Activated naive CD4-positive, alpha-beta T cell treated with anti-CD3 and anti-CD28 coated beads, Interleukin-2, amount 10 ng/mL, durations not matched to agents 7 days and 5 days (primary cell): ENCODE results near the gene JMJD8.

ENCODE experiments used
- CTCF ChIA-PET: fragments of 350-600 bp; sonication (Branson Sonifier 250); formaldehyde crosslinking; loops from one replicate; lab custom pipeline; 2021; ENCODE audit warnings: antibody characterized with exemption; lab: Charles Lee
- DNase-seq: peaks from one replicate; pipeline ENCODE4 v3.0.0-alpha.2; 2020
- H3K27ac Mint-ChIP-seq: one replicate; pipeline ENCODE4 v1.8.0; 2021; ENCODE audit warnings: mild to moderate bottlenecking, moderate library complexity, mixed read lengths
- H3K27me3 Mint-ChIP-seq: one replicate; pipeline ENCODE4 v1.8.0; 2021; ENCODE audit warnings: mild to moderate bottlenecking, mixed read lengths
- H3K36me3 Mint-ChIP-seq: one replicate; pipeline ENCODE4 v1.8.0; 2021; ENCODE audit warnings: mixed read lengths
- H3K4me1 Mint-ChIP-seq: one replicate; pipeline ENCODE4 v1.8.0; 2021; ENCODE audit warnings: mixed read lengths
- H3K4me3 Mint-ChIP-seq: one replicate; pipeline ENCODE4 v1.8.0; 2021; ENCODE audit warnings: mild to moderate bottlenecking, moderate library complexity, mixed read lengths
- H3K9me3 Mint-ChIP-seq: one replicate; pipeline ENCODE4 v1.8.0; 2021; ENCODE audit warnings: mixed read lengths

The JMJD8 gene

GRCh38 chr16:684071-684794, at the start of gene JMJD8:
TSS of gene JMJD8 (minus strand) at chr16:684334. CDS start at chr16:684319, 15 bp downstream.
- peaks cover 22% of the 10 kb centered on the region for H3K36me3 Mint-ChIP-seq
- peak within 1 kb of the TSS; percentile 74 for H3K4me3 Mint-ChIP-seq
- no peaks in the 10 kb centered on the region for H3K9me3 Mint-ChIP-seq
- peaks cover 38% of the 10 kb centered on the region for H3K4me1 Mint-ChIP-seq
- DNase-seq, result peak; percentile 98
- H3K27me3 Mint-ChIP-seq, result no peaks in the 10 kb centered on the region
- CTCF ChIA-PET, result no interaction called here
- H3K27ac Mint-ChIP-seq, result peak within 1 kb of the TSS; percentile 68

DNA sequence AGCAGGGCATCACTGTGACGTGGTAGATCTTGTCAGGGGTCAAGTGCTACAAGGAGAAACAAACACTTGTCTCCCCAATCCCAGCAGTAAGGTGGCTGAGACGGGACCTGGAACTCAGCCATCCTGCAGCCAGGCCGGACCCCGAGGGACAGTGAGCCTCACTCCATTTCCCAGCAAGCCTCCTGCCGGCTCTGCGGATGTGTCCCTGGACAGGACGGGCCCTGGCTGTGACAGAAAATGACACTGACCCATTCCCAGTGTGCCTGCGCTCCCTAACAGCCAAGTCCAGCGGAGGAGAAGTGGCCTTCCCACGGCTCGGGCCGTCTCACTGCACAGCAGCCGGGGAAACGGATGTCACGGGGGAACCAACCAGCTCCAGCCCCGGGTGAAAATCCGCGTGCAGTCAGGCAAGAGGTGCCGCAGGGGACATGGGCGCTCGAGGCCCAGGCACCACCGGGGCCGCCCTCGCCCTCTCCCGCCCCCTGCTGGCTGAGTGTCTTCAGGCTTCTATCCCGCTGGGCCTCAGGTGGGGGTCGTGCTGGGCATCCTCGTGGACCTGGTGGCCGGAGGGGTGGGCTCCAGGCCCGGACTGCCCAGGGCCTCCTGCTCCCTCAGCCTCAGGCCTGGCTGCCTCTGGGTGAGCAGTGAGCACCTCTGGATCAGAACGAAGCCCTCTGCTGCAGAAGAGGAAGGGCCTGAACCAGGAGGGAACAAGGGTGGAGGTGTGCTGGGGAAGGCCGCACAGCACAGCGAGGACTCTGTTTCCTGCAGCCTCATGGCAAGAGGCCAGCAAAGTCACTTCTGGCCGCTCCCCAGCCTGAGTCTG, 49.5 kb upstream of the JMJD8 start:
- CTCF ChIA-PET, result interaction anchor here (0.5 to 2.2 kb wide), 3 partner anchors 12 to 146 kb away, joined by 3 to 7 read pairs (median 3); no protein-coding TSS in a partner anchor
- DNase-seq, result peak; percentile 58
- Mint-ChIP-seq H3K9me3 (no peaks in the 10 kb centered on the region), H3K27me3 (no peaks in the 10 kb centered on the region), H3K4me1 (peaks cover 18% of the 10 kb centered on the region), H3K27ac (no peak overlapping the region), H3K36me3 (peaks cover 14% of the 10 kb centered on the region), H3K4me3 (no peak overlapping the region)

DNA sequence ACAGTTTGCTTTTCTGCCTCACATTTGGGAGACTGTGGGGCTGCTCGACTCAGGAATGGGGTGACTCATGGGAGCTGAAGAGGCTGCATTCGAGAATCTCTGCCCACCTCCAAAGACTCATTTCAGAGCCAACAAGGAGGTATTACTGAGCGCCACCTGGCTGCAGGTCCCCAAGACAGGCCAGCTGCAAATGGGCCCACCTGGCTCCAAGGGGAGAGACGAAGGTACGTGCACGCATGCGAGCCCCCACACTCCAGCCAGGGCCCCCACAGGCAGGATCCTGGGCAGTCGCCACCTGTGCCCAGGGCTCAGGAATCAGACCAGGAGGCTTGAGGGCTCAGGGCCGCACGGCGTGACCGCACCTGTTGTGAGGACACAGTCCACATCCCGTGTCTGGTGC, 48.8 kb upstream of the JMJD8 start:
- no peaks in the 10 kb centered on the region for H3K27me3 Mint-ChIP-seq
- H3K4me1 Mint-ChIP-seq, result peaks cover 16% of the 10 kb centered on the region
- DNase-seq, result no peak
- H3K27ac Mint-ChIP-seq, result no peak overlapping the region
- peaks cover 12% of the 10 kb centered on the region for H3K36me3 Mint-ChIP-seq
- no peak overlapping the region for H3K4me3 Mint-ChIP-seq
- CTCF ChIA-PET, result interaction anchor here (1.0 to 2.3 kb wide), 4 partner anchors 8 to 20 kb away, joined by 3 to 11 read pairs (median 6); partner anchors contain the start of gene CIAO3
- no peaks in the 10 kb centered on the region for H3K9me3 Mint-ChIP-seq

DNA sequence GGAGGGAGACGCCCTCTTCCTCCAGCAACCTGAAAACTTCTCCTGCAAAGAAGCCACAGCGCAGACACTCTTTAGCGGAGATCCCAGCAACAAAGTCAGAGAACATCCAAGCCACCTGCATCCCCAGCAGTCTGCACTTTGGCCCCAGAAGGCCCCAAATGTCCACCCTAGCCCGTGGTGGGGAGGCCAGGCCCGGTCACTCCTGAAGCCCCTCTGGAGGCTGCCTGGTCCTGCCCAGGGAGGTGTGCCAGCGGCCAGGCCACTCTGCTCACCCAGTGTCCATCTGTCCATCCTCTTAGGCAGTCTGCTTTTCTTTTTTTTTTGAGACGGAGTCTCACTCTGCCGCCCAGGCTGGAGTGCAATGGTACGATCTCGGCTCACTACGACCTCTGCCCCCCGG, 48.2 kb upstream of the JMJD8 start:
- Mint-ChIP-seq H3K9me3 (no peaks in the 10 kb centered on the region), H3K36me3 (peaks cover 9% of the 10 kb centered on the region), H3K27me3 (no peaks in the 10 kb centered on the region), H3K27ac (no peak overlapping the region), H3K4me3 (no peak overlapping the region), H3K4me1 (peaks cover 12% of the 10 kb centered on the region)
- CTCF ChIA-PET, result interaction anchor here (1.1 to 2.3 kb wide), 3 partner anchors 8 to 20 kb away, joined by 4 to 11 read pairs (median 7); partner anchors contain the start of gene CIAO3
- no peak for DNase-seq

DNA sequence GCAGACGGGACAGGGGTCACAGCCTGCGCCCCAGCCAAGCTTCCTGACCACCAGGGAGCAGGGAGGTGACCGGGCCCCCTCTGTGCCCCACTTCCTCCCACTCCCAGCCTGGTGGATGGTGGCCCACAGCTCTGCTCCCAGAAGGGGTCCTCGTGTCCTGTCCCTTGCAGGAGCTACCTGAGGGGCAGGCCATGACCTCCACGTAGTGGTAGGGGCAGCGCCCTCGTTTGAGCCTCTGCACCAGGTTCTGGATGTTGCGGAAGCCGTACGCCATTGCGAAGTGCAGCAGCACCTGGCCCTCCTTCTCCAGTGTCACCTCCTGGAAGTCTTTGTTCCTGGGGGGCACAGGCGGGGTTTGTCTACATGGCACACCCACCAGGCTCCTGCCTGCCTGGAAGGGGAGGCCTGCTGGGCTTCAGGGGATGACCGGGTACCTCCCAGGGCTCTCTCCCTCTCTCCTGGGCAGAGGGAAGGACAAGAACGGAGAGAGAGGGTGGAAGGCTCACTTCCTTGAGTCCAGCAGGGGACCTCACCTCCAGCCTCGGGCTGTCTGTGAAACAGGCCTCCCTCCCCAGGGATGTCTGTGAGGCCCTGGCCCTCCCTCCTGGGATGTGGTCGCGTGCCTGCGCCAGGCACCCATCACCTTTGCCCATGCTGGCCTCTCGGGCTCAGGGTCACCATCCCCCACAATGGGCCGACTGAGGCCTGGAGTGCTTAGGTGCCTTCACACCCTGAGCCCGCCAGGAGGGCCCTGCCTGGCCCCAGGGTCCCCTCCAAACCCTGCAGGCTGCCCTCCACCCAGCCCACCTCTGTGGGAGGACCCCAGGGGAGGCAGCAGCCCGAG, 46.8 kb upstream of the JMJD8 start:
- peaks cover 10% of the 10 kb centered on the region for H3K4me1 Mint-ChIP-seq
- H3K36me3 Mint-ChIP-seq, result peaks cover 6% of the 10 kb centered on the region
- H3K9me3 Mint-ChIP-seq, result no peaks in the 10 kb centered on the region
- CTCF ChIA-PET, result interaction anchor here (1.6 to 2.3 kb wide), 2 partner anchors 10 to 18 kb away, joined by 4 to 11 read pairs; partner anchors contain the start of gene CIAO3
- no peak for DNase-seq
- H3K4me3 Mint-ChIP-seq, result no peak overlapping the region
- peaks cover 10% of the 10 kb centered on the region for H3K27me3 Mint-ChIP-seq
- H3K27ac Mint-ChIP-seq, result no peak overlapping the region

- H3K4me1 Mint-ChIP-seq, result peaks cover 3% of the 10 kb centered on the region
- no peaks in the 10 kb centered on the region for H3K9me3 Mint-ChIP-seq
- H3K4me3 Mint-ChIP-seq, result peak overlapping the region; percentile 26
- peaks cover 4% of the 10 kb centered on the region for H3K36me3 Mint-ChIP-seq
- no peak overlapping the region for H3K27ac Mint-ChIP-seq
- CTCF ChIA-PET, result interaction anchor here (1.6 kb wide), 1 partner anchor 11 kb away, joined by 4 read pairs; the partner anchor contains the start of gene CIAO3
- DNase-seq, result no peak
- H3K27me3 Mint-ChIP-seq, result peaks cover 18% of the 10 kb centered on the region
These were observed 45.9 kb upstream of the JMJD8 start for GRCh38 chr16:729768-730665.

GRCh38 chr16:728890-729744, 45.0 kb upstream of the JMJD8 start:
- no peaks in the 10 kb centered on the region for H3K9me3 Mint-ChIP-seq
- peaks cover 4% of the 10 kb centered on the region for H3K36me3 Mint-ChIP-seq
- peaks cover 27% of the 10 kb centered on the region for H3K27me3 Mint-ChIP-seq
- CTCF ChIA-PET, result interaction anchor here (1.6 kb wide), 1 partner anchor 12 kb away, joined by 4 read pairs; the partner anchor contains the start of gene CIAO3
- DNase-seq, result no peak
- H3K4me3 Mint-ChIP-seq, result peak overlapping the region; percentile 49
- no peak overlapping the region for H3K27ac Mint-ChIP-seq
- peaks cover 3% of the 10 kb centered on the region for H3K4me1 Mint-ChIP-seq

- peak overlapping the region; percentile 31 for H3K4me3 Mint-ChIP-seq
- CTCF ChIA-PET, result no interaction called here
- peaks cover 30% of the 10 kb centered on the region for H3K27me3 Mint-ChIP-seq
- H3K9me3 Mint-ChIP-seq, result no peaks in the 10 kb centered on the region
- DNase-seq, result peak; percentile 71
- no peak overlapping the region for H3K27ac Mint-ChIP-seq
- H3K36me3 Mint-ChIP-seq, result peaks cover 4% of the 10 kb centered on the region
- H3K4me1 Mint-ChIP-seq, result peaks cover 3% of the 10 kb centered on the region
These were observed 44.2 kb upstream of the JMJD8 start for GRCh38 chr16:728131-728889.

DNA sequence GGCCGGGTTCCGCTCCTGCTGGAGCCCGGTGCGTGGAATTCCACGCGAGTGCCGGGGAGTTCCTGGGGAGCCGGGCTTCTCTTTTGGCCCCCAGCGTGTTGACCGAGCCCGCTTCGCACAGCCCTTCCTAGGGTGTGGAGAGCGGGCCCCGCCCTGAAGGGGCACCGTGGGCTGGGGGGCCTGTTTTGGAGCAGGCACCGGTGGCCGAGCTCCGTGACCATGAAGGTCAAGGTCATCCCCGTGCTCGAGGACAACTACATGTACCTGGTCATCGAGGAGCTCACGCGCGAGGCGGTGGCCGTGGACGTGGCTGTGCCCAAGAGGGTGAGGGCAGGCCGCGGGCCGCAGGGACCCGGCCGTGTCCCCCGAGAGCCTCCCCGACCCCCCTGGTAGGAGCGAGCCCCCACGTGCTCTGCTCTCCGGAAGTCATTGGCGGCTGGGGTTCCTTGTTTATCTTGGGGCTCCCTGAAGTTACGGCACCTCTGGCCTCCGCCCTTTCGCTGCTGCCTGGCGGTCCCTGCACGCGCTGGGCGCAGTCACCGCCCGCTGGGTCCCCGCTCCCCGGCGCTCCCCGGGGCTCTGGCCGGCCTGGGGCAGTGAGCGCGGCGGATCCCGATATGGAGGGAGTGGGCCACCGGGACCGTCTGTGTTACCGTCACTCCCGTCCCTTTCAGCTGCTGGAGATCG, 43.3 kb upstream of the JMJD8 start:
- peaks cover 36% of the 10 kb centered on the region for H3K27me3 Mint-ChIP-seq
- peak overlapping the region; percentile 44 for H3K4me3 Mint-ChIP-seq
- H3K9me3 Mint-ChIP-seq, result no peaks in the 10 kb centered on the region
- no peak overlapping the region for H3K27ac Mint-ChIP-seq
- H3K36me3 Mint-ChIP-seq, result no peaks in the 10 kb centered on the region
- H3K4me1 Mint-ChIP-seq, result peaks cover 7% of the 10 kb centered on the region
- CTCF ChIA-PET, result interaction anchor here (3.2 kb wide), 1 partner anchor 15 kb away, joined by 10 read pairs; no protein-coding TSS in a partner anchor
- DNase-seq, result peak; percentile 56

DNA sequence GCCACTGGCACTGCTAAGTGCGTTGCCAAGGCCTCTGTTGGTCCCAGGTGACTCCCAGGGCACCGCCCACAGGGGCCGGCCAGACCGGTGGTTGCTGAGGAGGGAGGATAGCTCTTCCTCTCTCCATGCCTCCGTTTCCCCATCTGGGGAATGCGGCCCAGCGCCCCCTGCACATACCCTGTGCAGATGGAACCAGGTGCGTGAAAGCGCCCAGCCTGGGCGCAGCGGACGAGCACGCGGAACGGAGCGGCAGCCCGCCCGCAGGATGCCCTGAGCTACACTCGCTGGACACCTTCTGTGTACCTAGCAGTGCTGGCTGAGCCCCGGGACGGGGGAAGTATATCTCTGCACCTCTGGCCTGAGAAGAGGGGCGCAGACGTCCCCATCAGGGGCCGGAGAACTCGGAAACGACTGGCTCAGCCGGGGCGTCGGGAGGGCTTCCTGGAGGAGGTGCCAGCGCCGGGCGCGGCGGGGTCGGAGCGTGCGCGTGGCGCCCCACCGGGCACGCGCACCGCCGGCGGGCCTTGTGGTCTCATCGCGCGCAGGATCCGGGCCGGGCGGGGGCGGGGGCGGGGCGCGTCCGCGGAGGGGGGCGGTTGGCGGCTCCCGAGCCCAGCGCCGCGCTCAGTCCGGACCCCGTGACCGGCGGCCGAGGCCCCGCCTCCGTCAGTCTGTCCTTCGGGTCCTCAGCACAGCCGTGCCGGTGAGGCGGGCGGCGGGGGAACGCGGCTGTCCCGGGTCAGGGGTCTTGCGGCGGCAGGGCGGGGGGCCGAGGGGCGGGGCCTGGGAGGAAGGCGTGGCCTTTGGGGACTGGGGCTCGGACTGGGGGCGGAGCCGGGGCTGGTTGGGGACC, 42.5 kb upstream of the JMJD8 start, which contains the start of the genes CCDC78 and HAGHL:
Gene CCDC78 (minus strand): TSS at position 6 of the 853 bp plus-strand sequence. CDS start 76 bp downstream, outside the sequence.
Gene HAGHL (plus strand): TSS at position 669 of the 853 bp plus-strand sequence. CDS start 404 bp downstream, outside the sequence.
- Mint-ChIP-seq H3K4me1 (peaks cover 7% of the 10 kb centered on the region), H3K27me3 (peaks cover 43% of the 10 kb centered on the region), H3K27ac (no peak within 1 kb of the TSS), H3K36me3 (no peaks in the 10 kb centered on the region), H3K9me3 (no peaks in the 10 kb centered on the region), H3K4me3 (peak within 1 kb of the TSS; percentile 70)
- peak; percentile 79 for DNase-seq
- CTCF ChIA-PET, result interaction anchor here (1.0 to 3.2 kb wide), 3 partner anchors 9 to 14 kb away, joined by 4 to 10 read pairs (median 6); partner anchors contain the start of gene METRN
